K562 (cell line): ENCODE data around the gene PLCD1. TPM values are rescaled to one million over a fixed set of nuclear protein-coding genes. Genes with fewer than 3 reads are reported as not detected.

Source experiments
- ATAC-seq: fragments of 200-7000 bp; cut with Tn5 transposase; 3 replicates; pipeline ENCODE4 v1.9.1; 2020; ENCODE audit warnings: moderate library complexity
- BruUV-seq: library from RNA; stranded (reverse); fragments of 400-500 nt; replicated peaks from 2 replicates; lab custom pipeline; 2021; lab: Mats Ljungman, UMichigan
- CTCF ChIA-PET: fragments of 300-600 bp; formaldehyde crosslinking; extraction: SDS; loops from one replicate; lab custom pipeline; 2021; ENCODE audit warnings: low intra/inter-chr PET ratio; lab: Yijun Ruan, JAX
- POLR2A ChIA-PET: fragments of 300-600, 350-650 bp; sonication (Branson Sonifier 250); formaldehyde crosslinking; extraction: SDS; loops from one replicate; lab custom pipeline; 2021; ENCODE audit warnings: antibody characterized with exemption, inconsistent platforms; lab: Yijun Ruan, JAX
- DNase-seq, 4 experiments: peaks; one replicate each; pipeline versions ENCODE4 v3.0.0 to v3.0.0-alpha.2; 2011 to 2018; ENCODE audit warnings: low spot score in 3 of 4, mixed read lengths in 3 of 4; ENCODE audit errors: extremely low read depth in 1 of 4
- FAIRE-seq: peaks from 2 replicates; lab custom pipeline; 2011; peaks lifted over from hg19 to GRCh38; lab: Jason Lieb, UNC
- H2AFZ ChIP-seq: 2 replicates; pipeline ENCODE4 v1.6.0; 2011; ENCODE audit warnings: low read depth, low read length, control low read depth, inconsistent platforms
- H3K27ac ChIP-seq: fragments of 200-600 bp; 3 replicates; pipeline ENCODE4 v1.8.0; 2011; ENCODE audit warnings: low read depth, mild to moderate bottlenecking, control low read depth, inconsistent platforms, low read length, moderate library complexity, mixed read lengths; ENCODE audit errors: extremely low read depth
- H3K27me3 ChIP-seq, 2 experiments: fragments of 300-600 bp in 1 of 2; 2 replicates in 1 of 2; 3 replicates in 1 of 2; pipeline versions ENCODE4 v1.6.0 to v1.8.0; 2011; ENCODE audit warnings: inconsistent platforms in 2 of 2, low read length in 2 of 2, mild to moderate bottlenecking in 1 of 2, mixed read lengths in 1 of 2, moderate library complexity in 1 of 2; ENCODE audit not compliant: control insufficient read depth in 2 of 2, insufficient read depth in 2 of 2
- H3K36me3 ChIP-seq: fragments of 300-600 bp; 3 replicates; pipeline ENCODE4 v1.8.0; 2011; ENCODE audit warnings: mild to moderate bottlenecking, low read length, inconsistent platforms; ENCODE audit not compliant: control insufficient read depth, insufficient read depth
- H3K4me1 ChIP-seq, 2 experiments: fragments of 200-600 bp in 1 of 2; replicated peaks in 1 of 2; 2 replicates in 1 of 2; 3 replicates in 1 of 2; pipeline versions ENCODE4 v1.5.1 to v1.8.0; 2011; ENCODE audit warnings: inconsistent platforms in 2 of 2, low read length in 2 of 2, mild to moderate bottlenecking in 1 of 2, mixed read lengths in 1 of 2, moderate library complexity in 1 of 2; ENCODE audit not compliant: control insufficient read depth in 2 of 2, insufficient read depth in 2 of 2
- H3K4me2 ChIP-seq: 2 replicates; pipeline ENCODE4 v1.6.1; 2011; ENCODE audit warnings: low read length, control low read depth, inconsistent platforms, mixed read lengths; ENCODE audit not compliant: insufficient read depth
- H3K4me3 ChIP-seq: fragments of 200-600 bp; sonication (generic), shearing (Covaris generic); 2 replicates; pipeline ENCODE4 v1.5.1; 2016; ENCODE audit warnings: control low read depth, inconsistent platforms
- H3K79me2 ChIP-seq: fragments of 200-600 bp; 3 replicates; pipeline ENCODE4 v1.8.0; 2011; ENCODE audit warnings: low read length, inconsistent platforms; ENCODE audit not compliant: control insufficient read depth, insufficient read depth
- H3K9ac ChIP-seq, 2 experiments: 2 replicates each; pipeline versions ENCODE4 v1.6.0 to v1.6.1; 2011; ENCODE audit warnings: low read depth in 2 of 2, low read length in 2 of 2, control low read depth in 1 of 2, inconsistent platforms in 1 of 2, mild to moderate bottlenecking in 1 of 2, mixed read lengths in 1 of 2; ENCODE audit not compliant: insufficient read depth in 1 of 2
- H3K9me1 ChIP-seq: one replicate; pipeline ENCODE4 v1.6.0; 2011; ENCODE audit warnings: inconsistent platforms, mild to moderate bottlenecking, low read length, moderate library complexity; ENCODE audit not compliant: control insufficient read depth, insufficient read depth
- H3K9me3 ChIP-seq: replicated peaks from 2 replicates; pipeline ENCODE4 v1.5.1; 2011; ENCODE audit warnings: low read depth, low read length, inconsistent platforms; ENCODE audit not compliant: control insufficient read depth, insufficient read depth
- H4K20me1 ChIP-seq: replicated peaks from 2 replicates; pipeline ENCODE4 v1.6.1; 2011; ENCODE audit warnings: low read length, inconsistent platforms, mixed read lengths; ENCODE audit not compliant: control insufficient read depth, insufficient read depth
- ARHGAP35 ChIP-seq: fragments of 450-650 bp; IDR thresholded peaks from 2 replicates; pipeline ENCODE4 v1.6.1; 2018; ENCODE audit not compliant: partially characterized antibody
- ATF2 ChIP-seq: sonication (generic); formaldehyde crosslinking; IDR thresholded peaks from 2 replicates; pipeline ENCODE4 v1.8.1; 2022; ENCODE audit warnings: missing genetic modification reagents
- CBFA2T2 ChIP-seq: fragments of 450-650 bp; conservative IDR thresholded peaks from 2 replicates; pipeline ENCODE4 v1.6.1; 2017; ENCODE audit warnings: mild to moderate bottlenecking
- RAD51 ChIP-seq: fragments of 450-650 bp; IDR thresholded peaks from 2 replicates; pipeline ENCODE4 v1.7.1; 2016; ENCODE audit warnings: low read depth, mild to moderate bottlenecking, borderline replicate concordance
- SMAD3 ChIP-seq: fragments of 450-650 bp; formaldehyde crosslinking; conservative IDR thresholded peaks from 2 replicates; pipeline ENCODE4 v1.4.0; 2020; ENCODE audit warnings: mild to moderate bottlenecking
- TFE3 ChIP-seq: fragments of 450-650 bp; formaldehyde crosslinking; IDR thresholded peaks from 2 replicates; pipeline ENCODE4 v1.4.0; 2020; ENCODE audit warnings: mild to moderate bottlenecking, mixed read lengths
- USF2 ChIP-seq: sonication (generic); formaldehyde crosslinking; IDR thresholded peaks from 2 replicates; pipeline ENCODE4 v1.5.0; 2020; ENCODE audit warnings: missing genetic modification reagents
- ZBTB40 ChIP-seq, 2 experiments: fragments of 450-650 bp in 1 of 2; sonication (generic) in 1 of 2; formaldehyde crosslinking in 1 of 2; IDR thresholded peaks; 2 replicates each; pipeline versions ENCODE4 v1.7.1 to v1.9.0; 2016 to 2022; ENCODE audit warnings: inconsistent platforms in 1 of 2, mild to moderate bottlenecking in 1 of 2, missing genetic modification reagents in 1 of 2
- WGBS: fragments of 100-300 bp; shearing (Covaris generic); methylation state at CpG from one replicate; pipeline ENCODE4 v1.1.6; 2016; ENCODE audit warnings: low coverage, mixed read lengths; ENCODE audit not compliant: insufficient coverage; ENCODE audit errors: missing lambda C conversion rate; 5-methylcytosine and 5-hydroxymethylcytosine counted together
- in situ Hi-C: fragments of 300-500 bp; cut with MboI; formaldehyde crosslinking; loops from 4 replicates; pipeline ENCODE4 v1.15.0; 2018; ENCODE audit warnings: inconsistent platforms, mixed read lengths
- intact Hi-C: fragments of 100-400 bp; cut with micrococcal nuclease; formaldehyde crosslinking; loops from 2 replicates; pipeline ENCODE4 v1.14.2; 2022
- polyA plus RNA-seq, 8 experiments: library from polyadenylated mRNA; depleted of rRNA in 4 of 8; stranded (reverse) in 5 of 8; unstranded in 3 of 8; fragments of >200 nt; fragmentation: Nextera tagmentation in 2 of 8; fragmentation: Illumina TruSeq in 1 of 8; extraction: Ambion mirVana in 2 of 8; extraction: Trizol in 1 of 8; gene quantifications; 2 replicates each; pipeline versions ENCODE4 v1.2.1 to v1.2.3, GENCODE V29; 2011 to 2014; ENCODE audit warnings: inconsistent platforms in 1 of 8, missing spikeins in 1 of 8
- total RNA-seq, 7 experiments: library from RNA; depleted of rRNA in 6 of 7; stranded (reverse); fragments of >200 nt in 6 of 7; fragmentation: Illumina TruSeq in 2 of 7; extraction: Trizol in 2 of 7; gene quantifications; 2 replicates each; pipeline versions ENCODE4 v1.2.1 to v1.2.3, GENCODE V29; 2011 to 2021; ENCODE audit warnings: low replicate concordance in 1 of 7

The PLCD1 gene
- total and polyA plus RNA-seq, 9 of the 15 experiments (the other 6 are each of a cell fraction or from before 2014, with no cell fraction given): 5.4 to 209 (median 116) TPM

- Histone ChIP-seq H3K27ac (no peak overlapping the region), H2AFZ (no peak overlapping the region), H3K36me3 (no peaks in the 10 kb centered on the region), H3K4me3 (no peak overlapping the region), H3K79me2 (no peaks in the 10 kb centered on the region), H3K4me1 (peaks cover 0 to 3% of the 10 kb centered on the region in 2 experiments; a peak in 1 of 5 replicates), H3K9me3 (no peaks in the 10 kb centered on the region), H3K4me2 (no peak overlapping the region), H3K27me3 (peaks cover 33 to 46% of the 10 kb centered on the region in 2 experiments; a peak in 4 of 5 replicates), H3K9ac (no peak overlapping the region), H3K9me1 (no peaks in the 10 kb centered on the region), H4K20me1 (no peaks in the 10 kb centered on the region)
- intact Hi-C loops: no loop called here
- ChIA-PET POLR2A (no interaction called here), CTCF (no interaction called here)
- no peak for FAIRE-seq
- in situ Hi-C loops: no loop called here
- BruUV-seq: no TSS peak
- no peak for DNase-seq
- ATAC-seq: no peak
- 0% methylated on average over 2 of the region's 2 CpGs for WGBS
- peak; percentile 82 for TF ChIP-seq ZBTB40 (IDR thresholded peaks at IDR 0.05)
- TF ChIP-seq ZBTB40 (CRISPR knock-in tag; IDR thresholded peaks at IDR 0.05): no peak
- peak; percentile 79 for TF ChIP-seq RAD51
- TF ChIP-seq USF2: peak; percentile 53
- no peak for TF ChIP-seq ATF2 (CRISPR knock-in tag)
- no peak for TF ChIP-seq SMAD3 (CRISPR knock-in tag)
- peak; percentile 21; the same call in 1 of the 2 replicates for TF ChIP-seq CBFA2T2
- TF ChIP-seq ARHGAP35: no peak
- TF ChIP-seq TFE3 (CRISPR knock-in tag): peak; percentile 94
Measured at GRCh38 chr3:38046821-38047220, 17.4 kb upstream of the PLCD1 start.
